Measurements from ENCODE around the gene ZBTB7C. TPM values are rescaled to one million over a fixed set of nuclear protein-coding genes. Genes with fewer than 3 reads are reported as not detected.

ZBTB7C gene
- total RNA-seq, 4 donors from 2014 or later = 5.0 to 14.1 (median 13.3) TPM

DNA sequence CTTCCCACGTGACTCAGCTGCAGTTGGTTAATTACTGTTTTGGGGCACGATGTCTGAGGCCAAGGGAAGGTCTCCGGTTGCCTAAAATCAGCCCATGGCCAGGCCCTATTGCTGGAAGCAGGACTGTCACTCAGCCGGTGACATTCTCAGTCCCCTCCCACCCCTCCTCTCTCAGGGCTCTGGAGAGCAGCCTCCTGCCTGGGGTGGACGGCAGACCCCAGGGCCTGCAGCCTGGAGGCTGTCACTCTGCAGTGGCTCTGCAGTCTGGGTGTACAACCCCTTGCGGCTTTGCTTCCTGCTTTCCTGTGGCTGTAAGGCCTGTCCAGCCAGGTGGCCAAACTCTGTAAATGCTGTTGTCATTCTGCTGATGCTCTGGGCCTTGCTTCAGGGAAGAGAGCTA lies 32.8 kb downstream of the ZBTB7C start:
- DNase-seq (ENCODE audit: low spot score) (no peak), ATAC-seq (ENCODE audit: low FRiP score) (no peak)
- TF ChIP-seq, protein P1, sequence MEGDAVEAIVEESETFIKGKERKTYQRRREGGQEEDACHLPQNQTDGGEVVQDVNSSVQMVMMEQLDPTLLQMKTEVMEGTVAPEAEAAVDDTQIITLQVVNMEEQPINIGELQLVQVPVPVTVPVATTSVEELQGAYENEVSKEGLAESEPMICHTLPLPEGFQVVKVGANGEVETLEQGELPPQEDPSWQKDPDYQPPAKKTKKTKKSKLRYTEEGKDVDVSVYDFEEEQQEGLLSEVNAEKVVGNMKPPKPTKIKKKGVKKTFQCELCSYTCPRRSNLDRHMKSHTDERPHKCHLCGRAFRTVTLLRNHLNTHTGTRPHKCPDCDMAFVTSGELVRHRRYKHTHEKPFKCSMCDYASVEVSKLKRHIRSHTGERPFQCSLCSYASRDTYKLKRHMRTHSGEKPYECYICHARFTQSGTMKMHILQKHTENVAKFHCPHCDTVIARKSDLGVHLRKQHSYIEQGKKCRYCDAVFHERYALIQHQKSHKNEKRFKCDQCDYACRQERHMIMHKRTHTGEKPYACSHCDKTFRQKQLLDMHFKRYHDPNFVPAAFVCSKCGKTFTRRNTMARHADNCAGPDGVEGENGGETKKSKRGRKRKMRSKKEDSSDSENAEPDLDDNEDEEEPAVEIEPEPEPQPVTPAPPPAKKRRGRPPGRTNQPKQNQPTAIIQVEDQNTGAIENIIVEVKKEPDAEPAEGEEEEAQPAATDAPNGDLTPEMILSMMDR (IDR thresholded peaks at IDR 0.05) = no peak

DNA sequence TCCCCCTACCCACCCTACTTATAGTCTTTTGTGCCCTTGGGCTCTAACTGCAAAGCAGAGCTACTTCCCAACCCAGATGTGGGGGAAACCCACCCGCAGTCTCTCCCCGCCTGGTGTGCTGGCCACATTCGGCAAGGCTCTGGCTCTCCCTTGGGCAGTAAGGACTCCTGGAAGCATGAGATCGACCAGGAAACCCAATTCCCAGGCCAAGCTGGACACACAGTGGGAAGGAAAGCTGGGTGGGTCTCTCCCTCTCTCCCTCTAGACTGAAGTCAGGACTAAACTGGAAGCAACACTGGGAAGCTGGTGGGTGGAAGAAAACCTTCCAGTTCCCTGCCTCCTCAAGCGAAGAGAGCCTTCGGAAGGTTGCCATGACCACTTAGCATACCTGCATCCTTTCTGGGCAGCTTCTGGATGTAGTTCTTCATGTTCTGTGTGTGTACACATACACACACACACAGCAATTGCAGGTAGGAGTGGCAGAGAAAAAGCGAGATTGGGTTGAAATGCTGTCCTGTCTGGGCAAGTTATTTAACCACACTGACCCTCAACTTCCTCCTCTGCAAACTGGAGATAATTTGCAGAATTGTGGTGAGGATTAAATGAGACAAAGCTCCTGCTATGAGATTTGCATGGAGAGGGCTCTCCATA lies 33.9 kb downstream of the ZBTB7C start:
- DNase-seq (ENCODE audit: low spot score) (no peak), ATAC-seq (ENCODE audit: low FRiP score) (no peak)
- TF ChIP-seq, protein P1 (IDR thresholded peaks at IDR 0.05) = no peak

DNA sequence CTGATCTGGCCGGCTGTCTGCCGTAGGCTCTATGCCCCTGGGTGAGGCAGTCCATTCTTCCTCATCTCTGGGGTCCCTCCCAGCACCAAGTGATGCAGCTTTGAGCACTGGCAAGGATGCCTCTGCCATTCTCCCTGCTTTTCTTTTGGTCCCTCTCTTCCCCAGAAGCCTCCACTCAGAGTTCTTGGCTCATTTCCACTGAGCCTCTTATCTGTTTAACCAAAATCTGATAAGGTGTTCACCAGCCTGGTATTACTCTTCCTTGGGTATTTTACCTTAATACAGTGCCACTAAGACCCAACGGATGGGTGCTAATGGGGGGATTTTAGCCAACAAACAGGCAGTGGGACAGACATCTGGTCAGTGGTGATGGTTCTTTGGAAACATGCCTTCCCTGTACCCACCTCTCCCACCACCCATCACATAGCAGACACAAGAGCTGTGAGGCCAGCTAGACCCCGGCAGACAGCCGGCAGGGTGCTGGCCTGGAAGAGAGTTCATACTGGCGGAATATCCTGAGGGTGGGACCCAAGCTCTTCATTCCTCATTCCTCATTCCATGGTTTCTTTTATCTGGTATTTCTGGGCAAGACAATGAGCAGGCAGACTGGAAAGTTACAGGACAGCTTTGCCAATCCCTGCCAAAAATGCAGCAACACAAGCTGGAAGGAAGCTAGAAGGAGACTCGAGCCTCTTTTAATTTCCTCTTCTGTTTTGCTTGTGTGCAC lies 34.6 kb downstream of the ZBTB7C start:
- ATAC-seq (ENCODE audit: low FRiP score) = peak; percentile 38
- TF ChIP-seq, protein P1 (IDR thresholded peaks at IDR 0.05) = no peak
- no peak for DNase-seq (ENCODE audit: low spot score)

DNA sequence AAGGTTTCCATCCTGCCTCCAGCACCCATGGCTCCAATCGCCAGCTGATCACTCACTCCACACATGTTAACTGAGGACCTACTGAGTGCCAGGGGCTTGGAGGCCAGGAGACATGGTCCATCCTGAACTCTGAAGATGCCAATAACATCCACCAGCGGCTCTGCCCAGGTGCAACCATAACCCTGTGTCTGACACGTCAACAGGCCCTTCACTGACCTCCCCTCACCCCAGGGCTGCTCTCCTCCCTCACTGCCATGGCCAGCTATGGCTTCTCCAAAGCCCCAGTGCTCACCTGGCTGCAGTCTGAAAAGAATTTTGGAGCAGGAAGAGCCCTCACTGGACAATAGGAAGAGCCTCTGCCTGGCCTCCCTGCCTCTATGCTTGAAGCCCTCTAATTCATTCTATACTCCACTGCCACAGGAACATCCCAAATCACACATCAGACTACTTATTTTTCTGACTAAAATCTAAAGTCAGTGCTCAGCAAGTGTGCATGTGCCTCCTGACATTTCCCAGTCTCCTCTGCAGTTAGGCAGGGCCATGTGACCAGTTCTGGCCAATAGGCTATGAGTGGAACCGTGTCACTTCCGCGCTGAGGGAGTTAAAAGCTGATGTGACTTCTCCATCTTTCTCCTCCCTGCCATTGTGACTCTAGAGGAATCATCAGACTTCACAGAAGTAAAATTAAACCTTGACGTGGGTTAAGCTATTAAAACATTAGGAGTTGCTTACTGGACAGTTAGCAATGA lies 37.2 kb downstream of the ZBTB7C start:
- no peak for DNase-seq (ENCODE audit: low spot score)
- TF ChIP-seq, protein P1 (IDR thresholded peaks at IDR 0.05) = no peak
- ATAC-seq (ENCODE audit: low FRiP score) = no peak

GRCh38 chr18:48367557-48367956 lies 41.6 kb downstream of the ZBTB7C start:
- DNase-seq (ENCODE audit: low spot score) (no peak), ATAC-seq (ENCODE audit: low FRiP score) (no peak)
- TF ChIP-seq, protein P1 (IDR thresholded peaks at IDR 0.05) = no peak

DNA sequence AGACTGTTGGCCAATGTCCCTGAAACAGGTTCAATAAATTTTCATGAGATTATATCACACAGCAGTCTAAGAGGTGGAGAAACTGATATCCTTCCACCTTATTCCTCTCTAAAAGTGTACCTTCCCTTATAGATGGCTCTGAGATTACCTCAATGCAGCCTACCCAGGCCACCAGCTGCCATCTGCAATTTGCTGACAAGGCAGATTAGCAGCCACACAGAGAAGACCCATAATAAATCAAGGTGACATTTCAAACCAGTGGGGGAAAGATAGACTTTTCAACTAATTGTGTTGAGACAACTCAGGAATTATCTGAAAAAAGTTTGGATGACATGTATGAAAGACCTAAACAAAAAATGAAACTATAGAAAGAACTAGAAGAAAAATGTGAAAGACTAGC lies 43.2 kb downstream of the ZBTB7C start:
- ATAC-seq (ENCODE audit: low FRiP score) (no peak), DNase-seq (ENCODE audit: low spot score) (no peak)
- TF ChIP-seq, protein P1 (IDR thresholded peaks at IDR 0.05) = no peak
